Caco-2 (cell line): Measurements from ENCODE around the gene GLP1R. TPM values are rescaled to one million over a fixed set of nuclear protein-coding genes. Genes with fewer than 3 reads are reported as not detected.

Experiments used
- BruUV-seq: library from RNA; stranded (reverse); fragments of 400-500 nt; replicated peaks from 2 replicates; lab custom pipeline; 2021; lab: Mats Ljungman, UMichigan
- CTCF ChIA-PET: fragments of 300-600 bp; sonication (Branson Sonifier 250); formaldehyde crosslinking; loops from one replicate; lab custom pipeline; 2022; ENCODE audit warnings: antibody characterized with exemption; lab: Charles Lee
- POLR2A ChIA-PET: fragments of 300-600 bp; sonication (Branson Sonifier 250); formaldehyde crosslinking; loops from one replicate; lab custom pipeline; 2022; ENCODE audit warnings: antibody characterized with exemption; lab: Charles Lee
- DNase-seq, 2 experiments: peaks; one replicate each; pipeline versions ENCODE4 v3.0.0 to v3.0.0-alpha.2; 2020 to 2022
- H3K27me3 ChIP-seq: replicated peaks from 2 replicates; pipeline ENCODE4 v1.6.0; 2011; ENCODE audit warnings: low read length; ENCODE audit not compliant: control insufficient read depth, insufficient read depth
- H3K36me3 ChIP-seq: 2 replicates; pipeline ENCODE4 v1.5.1; 2011; ENCODE audit warnings: low read length; ENCODE audit not compliant: control insufficient read depth, insufficient read depth
- H3K4me1 ChIP-seq: fragments of 250-450 bp; sonication (Bioruptor Pico); 2 replicates; pipeline ENCODE4 v1.5.1; 2020; ENCODE audit warnings: mild to moderate bottlenecking
- H3K4me3 ChIP-seq: 2 replicates; pipeline ENCODE4 v1.5.1; 2011; ENCODE audit warnings: low read depth, mild to moderate bottlenecking, control low read depth, low read length
- H3K9me3 ChIP-seq: fragments of 250-450 bp; sonication (Bioruptor Pico); 2 replicates; pipeline ENCODE4 v1.5.1; 2020; ENCODE audit warnings: mild to moderate bottlenecking, moderate library complexity
- H3K27ac Mint-ChIP-seq: one replicate; pipeline ENCODE4 v1.8.0; 2022; ENCODE audit warnings: mixed read lengths; ENCODE audit not compliant: unreplicated experiment
- H3K27me3 Mint-ChIP-seq: one replicate; pipeline ENCODE4 v1.8.0; 2022; ENCODE audit warnings: mixed read lengths; ENCODE audit not compliant: insufficient read depth, unreplicated experiment
- H3K36me3 Mint-ChIP-seq: one replicate; pipeline ENCODE4 v1.8.0; 2022; ENCODE audit warnings: mild to moderate bottlenecking, mixed read lengths; ENCODE audit not compliant: insufficient read depth, unreplicated experiment
- H3K4me1 Mint-ChIP-seq: one replicate; pipeline ENCODE4 v1.8.0; 2022; ENCODE audit warnings: low read depth, mixed read lengths; ENCODE audit not compliant: unreplicated experiment
- H3K4me3 Mint-ChIP-seq: one replicate; pipeline ENCODE4 v1.8.0; 2022; ENCODE audit warnings: mild to moderate bottlenecking, moderate library complexity, mixed read lengths; ENCODE audit not compliant: unreplicated experiment
- H3K9me3 Mint-ChIP-seq: one replicate; pipeline ENCODE4 v1.8.0; 2022; ENCODE audit warnings: mixed read lengths; ENCODE audit not compliant: unreplicated experiment
- CTCF ChIP-seq, 2 experiments: fragments of 200-600 bp in 1 of 2; IDR thresholded peaks; 1 replicate in 1 of 2; 2 replicates in 1 of 2; pipeline versions ENCODE4 v1.5.1 to v1.8.0; 2011 to 2022; ENCODE audit warnings: antibody characterized with exemption in 1 of 2, control low read depth in 1 of 2, inconsistent platforms in 1 of 2, low read depth in 1 of 2, low read length in 1 of 2, mild to moderate bottlenecking in 1 of 2, moderate library complexity in 1 of 2; ENCODE audit not compliant: insufficient read depth in 1 of 2, severe bottlenecking in 1 of 2, unreplicated experiment in 1 of 2
- intact Hi-C: fragments of 100-400 bp; cut with micrococcal nuclease; formaldehyde crosslinking; loops from one replicate; pipeline ENCODE4 v1.10.0; 2022; ENCODE audit not compliant: unreplicated experiment
- total RNA-seq: library from RNA; stranded (reverse); gene quantifications from 2 replicates; pipeline ENCODE4 v1.2.3, GENCODE V29; 2022

The GLP1R gene
- total RNA-seq, 1 experiment from 2014 or later, result not detected

DNA sequence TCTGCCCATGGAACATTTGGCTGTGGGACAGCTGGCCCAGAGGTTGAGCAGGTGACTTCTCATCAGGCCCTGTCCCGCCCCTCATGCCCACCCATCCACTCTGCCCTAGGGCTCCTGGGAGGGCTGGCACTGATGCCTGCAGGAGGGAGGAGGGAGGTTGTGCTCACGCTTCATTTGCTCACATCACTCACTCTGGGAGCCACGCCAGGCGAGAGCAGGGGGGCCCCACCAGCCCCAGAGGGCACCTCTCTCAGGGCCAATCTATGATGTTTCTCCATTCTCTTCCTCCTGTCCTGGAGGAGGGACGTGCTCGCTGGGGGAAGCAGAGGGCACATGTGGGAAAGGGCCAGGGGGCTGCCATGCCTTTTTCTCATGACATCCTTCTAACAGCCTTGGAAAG lies 10.9 kb upstream of the GLP1R start:
- intact Hi-C loops, result no loop called here
- peaks cover 18% of the 10 kb centered on the region for H3K27me3 Mint-ChIP-seq

GRCh38 chr6:39040080-39040673 lies 8.4 kb upstream of the GLP1R start:
- Histone ChIP-seq H3K36me3 (no peaks in the 10 kb centered on the region), H3K4me3 (no peak overlapping the region), H3K9me3 (no peaks in the 10 kb centered on the region), H3K4me1 (no peaks in the 10 kb centered on the region), H3K27me3 (peaks cover 2% of the 10 kb centered on the region)
- Mint-ChIP-seq H3K36me3 (no peaks in the 10 kb centered on the region), H3K27ac (no peak overlapping the region), H3K27me3 (peaks cover 12% of the 10 kb centered on the region), H3K9me3 (no peaks in the 10 kb centered on the region), H3K4me1 (no peaks in the 10 kb centered on the region), H3K4me3 (no peak overlapping the region)
- intact Hi-C loops, result no loop called here
- no peak for TF ChIP-seq CTCF (IDR thresholded peaks at IDR 0.05; ENCODE audit: insufficient read depth in 1 of 2, low read depth in 1 of 2, low read length in 1 of 2, severe bottlenecking in 1 of 2, unreplicated experiment in 1 of 2)
- no TSS peak for BruUV-seq
- CTCF ChIA-PET, result no interaction called here
- DNase-seq, result no peak
- POLR2A ChIA-PET, result no interaction called here

More for the DNA sequence above, 10.9 kb upstream of the GLP1R start:
- H3K9me3 Mint-ChIP-seq, result no peaks in the 10 kb centered on the region
- Histone ChIP-seq H3K4me3 (no peak overlapping the region), H3K9me3 (no peaks in the 10 kb centered on the region), H3K36me3 (no peaks in the 10 kb centered on the region), H3K27me3 (peaks cover 2% of the 10 kb centered on the region), H3K4me1 (no peaks in the 10 kb centered on the region)
- DNase-seq, result no peak
- POLR2A ChIA-PET, result no interaction called here
- BruUV-seq, result no TSS peak
- no peaks in the 10 kb centered on the region for H3K4me1 Mint-ChIP-seq
- CTCF ChIA-PET, result no interaction called here
- no peaks in the 10 kb centered on the region for H3K36me3 Mint-ChIP-seq
- TF ChIP-seq CTCF (IDR thresholded peaks at IDR 0.05; ENCODE audit: insufficient read depth in 1 of 2, low read depth in 1 of 2, low read length in 1 of 2, severe bottlenecking in 1 of 2, unreplicated experiment in 1 of 2), result no peak
- H3K27ac Mint-ChIP-seq, result no peak overlapping the region
- H3K4me3 Mint-ChIP-seq, result no peak overlapping the region

DNA sequence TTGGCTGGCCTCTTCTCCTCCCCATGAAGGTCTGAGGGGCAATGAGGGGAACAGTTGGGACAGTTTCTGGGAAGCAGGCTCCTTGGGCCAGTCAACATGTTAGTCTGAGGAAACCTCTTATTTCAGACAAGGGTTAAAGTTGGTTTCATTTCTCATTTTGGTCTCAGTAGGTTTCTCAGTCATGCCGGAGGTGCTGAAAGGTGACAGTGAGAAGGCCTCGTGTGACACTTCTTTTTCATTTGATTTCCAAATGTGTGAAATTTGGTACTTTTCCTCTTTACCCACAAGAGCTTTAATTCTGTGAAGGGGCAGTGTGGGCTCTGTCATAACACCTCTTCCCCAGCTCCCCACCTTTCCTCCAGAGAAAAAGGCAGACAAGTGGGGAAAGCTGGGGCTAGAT lies 7.5 kb upstream of the GLP1R start:
- ChIA-PET CTCF (no interaction called here), POLR2A (no interaction called here)
- H3K4me1 Mint-ChIP-seq, result no peaks in the 10 kb centered on the region
- no peaks in the 10 kb centered on the region for H3K36me3 Mint-ChIP-seq
- no peaks in the 10 kb centered on the region for H3K4me1 ChIP-seq
- intact Hi-C loops, result no loop called here
- DNase-seq, result no peak
- no peak overlapping the region for H3K4me3 Mint-ChIP-seq
- peaks cover 10% of the 10 kb centered on the region for H3K27me3 Mint-ChIP-seq
- no peak overlapping the region for H3K27ac Mint-ChIP-seq
- no peaks in the 10 kb centered on the region for H3K36me3 ChIP-seq
- H3K9me3 Mint-ChIP-seq, result no peaks in the 10 kb centered on the region
- peaks cover 2% of the 10 kb centered on the region for H3K27me3 ChIP-seq
- BruUV-seq, result no TSS peak
- no peaks in the 10 kb centered on the region for H3K9me3 ChIP-seq
- TF ChIP-seq CTCF (IDR thresholded peaks at IDR 0.05; ENCODE audit: insufficient read depth in 1 of 2, low read depth in 1 of 2, low read length in 1 of 2, severe bottlenecking in 1 of 2, unreplicated experiment in 1 of 2), result no peak
- no peak overlapping the region for H3K4me3 ChIP-seq
